HG02981 (cell line): ENCODE data around the gene PNMA6A.
"Not testable (repeated sequence)": the region's sequence is repeated elsewhere in the genome, so short reads cannot be mapped to it uniquely, and the experiment has no call there.

Experiments
- ATAC-seq: cut with Tn5 transposase; IDR thresholded peaks from one replicate; pipeline ENCODE4 v1.9.1; 2021; ENCODE audit warnings: mild to moderate bottlenecking, moderate library complexity; ENCODE audit not compliant: unreplicated experiment

Gene PNMA6A

DNA sequence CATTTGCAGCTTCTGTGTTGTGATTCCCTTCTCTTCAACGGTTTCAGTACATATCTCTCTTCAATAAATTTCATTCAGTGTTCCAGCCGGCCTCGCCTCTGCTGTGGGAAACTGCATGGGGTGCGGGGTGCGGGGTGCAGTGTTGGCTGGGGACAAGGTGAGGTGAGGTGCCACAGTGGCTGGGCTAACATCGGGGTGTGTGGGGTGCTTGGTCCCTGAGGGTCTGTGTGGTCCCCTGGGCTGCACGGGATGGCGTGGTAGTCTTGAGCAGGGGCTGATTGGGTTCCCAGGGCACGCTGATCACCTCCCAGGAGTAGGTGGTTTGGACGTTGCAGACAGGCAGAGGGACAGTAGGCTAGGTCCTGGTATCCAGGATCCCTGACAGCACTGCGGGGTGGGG is 2.7 kb downstream of the PNMA6A start:
- no peak for ATAC-seq

DNA sequence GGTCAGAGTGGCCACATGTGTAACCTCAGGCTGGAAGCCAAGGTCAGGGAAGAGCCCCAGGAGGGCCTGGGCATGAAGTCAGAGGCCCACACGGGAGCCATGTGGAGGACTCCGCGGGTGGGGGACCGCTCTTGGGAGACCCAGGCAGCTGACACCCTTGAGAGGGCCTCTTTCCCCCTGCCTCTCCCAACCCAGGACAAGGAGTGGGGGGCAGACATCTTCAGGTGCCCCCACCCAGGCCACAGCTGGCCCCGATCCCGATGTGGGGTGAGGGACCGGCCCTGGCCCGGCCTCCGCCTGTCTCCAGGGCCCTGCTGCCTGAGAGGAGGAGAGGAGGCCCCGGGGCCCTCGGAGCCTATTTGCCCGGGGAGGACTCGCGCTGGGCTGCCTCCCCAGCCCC is 3.1 kb downstream of the PNMA6A start:
- ATAC-seq: no peak

DNA sequence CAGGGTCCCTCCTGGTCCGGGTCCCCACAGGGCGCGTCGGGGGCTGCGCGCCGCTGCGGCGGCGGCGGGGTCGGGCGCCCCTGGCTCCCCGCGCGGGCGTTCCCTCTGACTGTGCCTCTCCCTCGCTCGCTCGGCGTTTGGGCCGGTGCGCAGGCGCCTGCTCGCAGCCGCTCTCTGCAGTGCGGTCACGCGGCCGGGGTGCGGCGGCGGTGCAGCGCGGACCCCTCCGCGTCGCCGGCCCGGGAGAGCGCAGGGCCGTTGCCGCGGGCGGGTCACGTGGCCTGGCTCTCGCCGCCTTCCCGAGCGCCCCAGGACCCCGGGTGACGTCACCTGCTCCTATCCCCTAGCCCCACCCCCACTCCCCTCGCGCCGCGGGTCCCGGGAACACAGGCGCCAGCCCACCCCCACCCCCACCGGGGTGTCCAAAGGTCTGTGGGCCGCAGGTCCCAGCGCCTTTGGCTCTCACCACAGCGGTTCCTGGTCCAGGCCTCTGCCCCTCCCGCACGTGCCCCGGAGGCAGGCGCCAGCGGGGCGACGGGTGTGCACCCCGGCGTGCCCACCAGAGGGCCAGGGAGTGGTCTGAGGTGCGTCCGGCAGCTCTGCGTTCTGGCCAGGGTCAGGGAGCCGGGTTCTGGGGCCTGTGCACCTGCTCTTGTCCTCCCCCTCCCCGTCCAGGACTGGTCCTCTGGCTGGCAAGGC is 5.3 kb downstream of the PNMA6A start:
- ATAC-seq: not testable (repeated sequence)

DNA sequence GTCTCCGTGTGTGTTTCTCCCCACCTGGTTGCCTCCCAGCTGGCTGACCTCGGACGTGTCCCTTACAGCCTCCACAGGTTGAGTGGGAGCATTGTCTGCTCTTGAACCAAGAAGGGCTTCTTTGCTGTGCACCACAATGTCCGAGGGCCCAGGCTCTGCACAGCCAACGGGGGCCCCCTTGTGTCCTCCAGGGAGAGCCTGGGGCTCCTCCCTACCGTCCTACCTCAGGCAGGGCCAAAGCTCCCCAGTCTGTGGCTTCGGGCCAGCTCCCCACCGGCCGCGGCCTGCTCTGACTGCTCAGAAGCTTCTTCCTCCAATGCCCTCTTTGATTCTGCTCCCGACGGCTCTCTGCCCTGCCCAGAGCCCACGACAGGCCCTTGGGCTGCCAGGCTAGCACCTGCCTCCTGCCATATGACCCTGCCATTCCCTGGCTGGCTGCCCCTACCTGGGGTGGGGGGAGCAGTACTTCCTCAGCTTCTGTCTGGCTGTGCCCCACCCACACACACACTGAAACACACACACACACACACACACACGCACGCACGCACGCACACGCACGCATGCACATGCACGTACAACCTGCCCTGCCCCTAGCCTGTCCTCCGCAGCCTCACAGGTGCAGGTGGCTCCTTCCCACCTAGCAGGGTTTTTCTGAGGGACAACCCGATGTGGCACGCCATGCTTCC is 11.1 kb downstream of the PNMA6A start:
- not testable (repeated sequence) for ATAC-seq

DNA sequence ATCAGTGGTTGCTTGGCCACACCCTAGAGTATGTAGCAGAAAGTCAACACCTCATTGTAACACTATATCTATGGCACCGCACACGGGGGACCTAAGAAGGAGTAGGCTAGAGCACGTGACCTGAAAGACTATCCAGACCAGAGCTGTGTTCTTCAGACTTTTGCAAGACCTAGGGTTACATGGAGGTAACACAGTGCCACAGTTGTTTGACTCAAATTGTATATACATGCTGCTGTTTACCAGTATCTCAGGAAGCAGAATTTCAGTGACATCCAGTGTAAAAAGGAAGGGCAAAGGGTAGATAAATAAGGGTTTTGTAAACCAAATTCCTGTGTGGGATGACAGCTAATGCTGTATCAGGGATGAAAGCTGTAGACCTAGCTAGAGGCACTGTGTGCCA is 30.2 kb downstream of the PNMA6A start:
- ATAC-seq: no peak

DNA sequence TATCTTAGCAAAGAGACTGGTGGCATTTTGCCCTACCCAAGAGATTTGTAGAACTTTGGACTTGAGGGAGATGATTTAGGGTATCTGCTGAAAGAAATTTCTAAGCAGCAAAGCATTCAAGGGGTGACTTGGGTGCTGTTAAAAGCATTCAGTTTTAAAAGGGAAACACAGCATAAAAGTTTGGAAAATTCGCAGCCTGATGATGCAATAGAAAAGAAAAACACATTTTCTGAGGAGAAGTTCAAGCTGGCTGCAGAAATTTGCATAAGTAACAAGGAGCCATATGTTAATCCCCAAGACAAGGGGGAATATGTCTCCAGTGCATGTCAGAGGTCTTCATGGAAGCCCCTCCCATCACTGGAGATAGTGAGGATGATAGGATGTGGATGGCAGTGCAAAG is 32.7 kb downstream of the PNMA6A start:
- ATAC-seq: not testable (repeated sequence)

DNA sequence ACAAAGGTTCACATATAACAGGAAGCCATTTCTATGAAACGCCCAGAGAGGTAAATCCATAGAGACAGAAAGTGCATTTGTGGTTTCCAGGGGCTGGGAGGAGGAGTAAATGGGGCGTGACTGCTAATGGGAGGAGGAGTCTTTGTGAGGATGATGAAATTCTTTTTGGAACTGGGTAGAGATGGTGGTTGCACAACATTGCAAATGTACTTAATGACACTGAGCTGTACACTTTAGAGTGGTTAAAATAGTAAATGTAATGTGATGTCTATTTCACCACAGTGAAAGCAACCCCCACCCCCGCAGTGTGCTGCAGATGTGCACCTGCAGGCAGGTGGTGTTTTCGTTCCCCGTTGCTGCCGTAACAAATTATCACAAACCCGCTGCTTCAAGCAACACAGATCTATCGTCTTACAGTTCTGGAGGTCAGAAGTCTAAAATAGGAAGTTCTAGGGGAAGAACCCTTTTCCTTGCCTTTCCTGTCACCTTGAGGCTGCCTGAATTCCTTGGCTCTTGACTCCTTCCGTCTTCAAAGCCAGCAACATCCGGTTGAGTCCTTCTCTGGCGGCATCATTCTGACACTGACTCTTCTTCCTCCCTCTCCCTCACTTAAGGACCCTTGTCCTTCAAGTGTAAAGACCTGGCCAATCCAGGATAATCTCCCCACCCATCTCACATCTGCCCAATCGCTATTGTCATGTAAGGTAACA is 34.0 kb downstream of the PNMA6A start:
- ATAC-seq: not testable (repeated sequence)

DNA sequence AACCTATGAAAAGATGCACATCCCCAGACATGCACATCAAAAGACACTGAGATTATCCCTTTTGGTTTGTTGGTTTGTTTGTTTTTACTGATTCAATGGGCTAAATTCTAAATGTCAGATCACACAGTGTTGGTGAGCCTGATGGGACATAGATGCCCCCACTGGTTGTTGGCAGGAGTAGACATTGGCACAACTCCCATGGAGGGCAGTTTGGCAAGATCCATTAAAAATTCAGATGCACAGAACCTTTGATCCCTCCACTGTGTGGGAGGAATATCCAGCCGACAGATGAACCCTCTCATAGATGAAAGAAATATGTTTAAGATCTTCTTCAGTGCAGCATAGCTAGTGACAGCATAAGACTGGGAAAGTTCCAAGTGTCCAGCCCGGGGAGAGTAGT is 38.5 kb downstream of the PNMA6A start:
- not testable (repeated sequence) for ATAC-seq

DNA sequence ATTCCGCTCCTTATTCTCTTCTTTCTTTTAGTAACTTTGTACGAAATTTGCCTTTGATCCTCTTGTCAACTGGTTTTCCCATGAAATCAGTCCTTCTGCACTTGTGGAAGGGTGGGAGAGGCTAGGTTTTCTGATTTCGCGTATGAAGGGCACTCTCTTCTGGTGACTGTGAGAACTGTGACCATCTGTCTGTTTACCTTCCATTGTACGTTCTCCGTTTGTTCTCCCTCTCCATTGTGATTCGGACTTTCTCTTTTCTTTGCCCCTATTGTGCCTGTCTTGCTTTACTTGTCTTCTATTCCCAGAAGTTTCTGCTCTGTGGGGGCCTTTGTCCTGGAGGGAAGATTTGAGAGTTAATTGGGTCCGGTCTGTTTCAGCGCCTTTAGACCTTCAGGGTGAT is 41.6 kb downstream of the PNMA6A start:
- not testable (repeated sequence) for ATAC-seq

DNA sequence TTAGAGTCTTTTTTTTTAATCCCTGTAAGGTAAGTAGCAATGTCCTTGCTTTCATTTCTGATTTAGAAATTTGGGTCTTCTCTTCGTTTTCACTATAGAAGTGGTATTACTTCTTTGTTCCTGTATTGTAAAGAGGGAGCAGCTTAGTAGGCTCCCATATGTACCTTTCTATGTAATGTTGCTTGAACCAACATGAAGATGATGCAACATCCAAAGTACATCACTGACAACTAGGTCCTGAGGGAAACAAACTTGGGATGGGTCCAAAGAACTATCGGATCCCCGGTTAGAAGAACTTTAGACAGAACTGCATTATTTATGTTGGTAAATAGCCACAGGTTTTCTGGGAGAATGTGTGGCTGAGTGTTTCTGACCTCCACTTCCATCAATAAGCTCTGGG is 45.5 kb downstream of the PNMA6A start:
- not testable (repeated sequence) for ATAC-seq

DNA sequence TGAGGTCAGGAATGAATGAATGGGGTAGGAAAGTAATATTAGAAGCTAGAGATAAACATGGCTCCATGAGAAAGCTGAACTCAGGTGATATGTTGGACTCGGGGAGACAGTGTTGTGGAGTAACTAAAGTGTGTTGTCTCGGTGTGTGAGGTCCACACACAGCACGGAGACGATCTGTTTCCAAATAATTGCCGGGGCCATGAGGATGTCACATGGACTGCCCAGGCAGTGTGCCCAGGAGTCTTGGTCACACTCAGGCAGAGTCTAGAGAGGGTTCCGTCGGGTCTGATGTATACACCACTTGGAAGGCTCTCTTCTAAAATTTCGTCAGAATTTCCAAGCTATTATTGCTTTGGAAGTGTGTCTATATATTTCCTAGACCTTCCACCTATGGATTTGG is 48.0 kb downstream of the PNMA6A start:
- ATAC-seq: not testable (repeated sequence)

DNA sequence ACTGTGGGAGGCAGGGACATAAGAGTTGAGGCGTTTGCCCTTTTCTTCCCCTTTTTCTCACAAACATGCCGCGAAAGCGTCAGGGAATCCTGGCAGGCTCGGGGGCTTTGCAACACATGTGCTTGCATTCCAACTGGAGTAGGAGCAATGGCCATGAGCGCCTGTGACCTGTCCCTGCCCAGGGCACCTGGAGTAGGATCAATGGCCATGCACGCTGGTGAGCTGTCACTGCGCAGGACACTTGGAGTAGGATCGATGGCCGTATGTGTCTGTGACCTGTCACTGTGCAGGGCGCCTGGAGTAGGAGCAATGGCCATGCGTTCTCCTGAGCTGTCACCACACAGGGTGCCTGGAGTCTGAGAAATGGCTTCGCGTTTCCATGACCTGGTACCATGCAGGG is 51.2 kb downstream of the PNMA6A start:
- not testable (repeated sequence) for ATAC-seq
